Measurements from ENCODE around the gene MID1.

DNA sequence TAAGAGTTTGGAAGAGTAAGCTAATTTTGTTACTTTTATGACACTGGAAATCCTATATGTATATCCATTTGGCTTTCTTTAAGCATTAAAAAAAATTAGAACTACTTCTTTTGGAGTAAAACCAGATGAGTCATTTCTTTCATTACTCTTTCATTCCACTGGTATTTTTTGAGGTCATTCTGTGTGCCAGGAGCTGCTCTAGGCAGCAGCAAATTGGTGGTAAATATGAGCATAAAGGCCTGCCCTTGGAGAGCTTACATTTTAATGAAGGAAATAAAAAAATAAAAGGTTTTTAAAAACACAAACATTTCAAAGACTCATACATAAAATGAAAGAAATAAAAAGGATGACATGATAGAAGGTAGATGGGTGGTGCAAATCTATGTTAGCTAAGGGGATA lies 37.4 kb downstream of the MID1 start:
- TF ChIP-seq, protein P1, sequence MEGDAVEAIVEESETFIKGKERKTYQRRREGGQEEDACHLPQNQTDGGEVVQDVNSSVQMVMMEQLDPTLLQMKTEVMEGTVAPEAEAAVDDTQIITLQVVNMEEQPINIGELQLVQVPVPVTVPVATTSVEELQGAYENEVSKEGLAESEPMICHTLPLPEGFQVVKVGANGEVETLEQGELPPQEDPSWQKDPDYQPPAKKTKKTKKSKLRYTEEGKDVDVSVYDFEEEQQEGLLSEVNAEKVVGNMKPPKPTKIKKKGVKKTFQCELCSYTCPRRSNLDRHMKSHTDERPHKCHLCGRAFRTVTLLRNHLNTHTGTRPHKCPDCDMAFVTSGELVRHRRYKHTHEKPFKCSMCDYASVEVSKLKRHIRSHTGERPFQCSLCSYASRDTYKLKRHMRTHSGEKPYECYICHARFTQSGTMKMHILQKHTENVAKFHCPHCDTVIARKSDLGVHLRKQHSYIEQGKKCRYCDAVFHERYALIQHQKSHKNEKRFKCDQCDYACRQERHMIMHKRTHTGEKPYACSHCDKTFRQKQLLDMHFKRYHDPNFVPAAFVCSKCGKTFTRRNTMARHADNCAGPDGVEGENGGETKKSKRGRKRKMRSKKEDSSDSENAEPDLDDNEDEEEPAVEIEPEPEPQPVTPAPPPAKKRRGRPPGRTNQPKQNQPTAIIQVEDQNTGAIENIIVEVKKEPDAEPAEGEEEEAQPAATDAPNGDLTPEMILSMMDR (IDR thresholded peaks at IDR 0.05): no peak
- TF ChIP-seq POLR2AphosphoS5 (IDR thresholded peaks at IDR 0.05): no peak

All from breast epithelium (tissue), 3 donors.